Measurements from ENCODE around the gene GALP.
"Not testable (repeated sequence)": the region's sequence is repeated elsewhere in the genome, so short reads cannot be mapped to it uniquely, and the experiment has no call there.

The GALP gene

GRCh38 chr19:56175861-56176307 lies at the start of gene GALP:
GALP (plus strand) TSS chr19:56176008; CDS start chr19:56177109, 1,101 bp downstream.
- not testable (repeated sequence) for DNase-seq (ENCODE audit: low spot score)

- no peak for DNase-seq (ENCODE audit: low spot score)
These were observed 48.6 kb upstream of the GALP start for GRCh38 chr19:56126983-56127780.

GRCh38 chr19:56130006-56130405 lies 45.8 kb upstream of the GALP start:
- no peak for DNase-seq (ENCODE audit: low spot score)

- no peak for DNase-seq (ENCODE audit: low spot score)
These were observed 44.2 kb upstream of the GALP start for GRCh38 chr19:56131651-56132050.

- no peak for DNase-seq (ENCODE audit: low spot score)
These were observed 43.4 kb upstream of the GALP start for GRCh38 chr19:56132316-56132822.

GRCh38 chr19:56133858-56134653 lies 41.8 kb upstream of the GALP start:
- no peak for DNase-seq (ENCODE audit: low spot score)

GRCh38 chr19:56134654-56134921 lies 41.2 kb upstream of the GALP start:
- no peak for DNase-seq (ENCODE audit: low spot score)

GRCh38 chr19:56136362-56136761 lies 39.4 kb upstream of the GALP start:
- no peak for DNase-seq (ENCODE audit: low spot score)

- no peak for DNase-seq (ENCODE audit: low spot score)
These were observed 38.4 kb upstream of the GALP start for GRCh38 chr19:56137405-56137804.

- no peak for DNase-seq (ENCODE audit: low spot score)
These were observed 37.7 kb upstream of the GALP start for GRCh38 chr19:56138069-56138468.

GRCh38 chr19:56139847-56140582 lies 35.8 kb upstream of the GALP start:
- DNase-seq (ENCODE audit: low spot score) = no peak

- peak; percentile 98 for DNase-seq (ENCODE audit: low spot score)
These were observed 35.0 kb upstream of the GALP start, which contains the start of gene ZNF444 for GRCh38 chr19:56140583-56141416. ZNF444 (plus strand) TSS chr19:56141287; CDS start chr19:56146912, 5,625 bp downstream.

- DNase-seq (ENCODE audit: low spot score) = peak; percentile 51
These were observed 34.3 kb upstream of the GALP start for GRCh38 chr19:56141417-56141993.

- DNase-seq (ENCODE audit: low spot score) = no peak
These were observed 33.6 kb upstream of the GALP start for GRCh38 chr19:56142087-56142787.

- DNase-seq (ENCODE audit: low spot score) = no peak
These were observed 32.8 kb upstream of the GALP start for GRCh38 chr19:56142897-56143434.

GRCh38 chr19:56144376-56144775 lies 31.4 kb upstream of the GALP start:
- DNase-seq (ENCODE audit: low spot score) = no peak

GRCh38 chr19:56144831-56145230 lies 31.0 kb upstream of the GALP start:
- no peak for DNase-seq (ENCODE audit: low spot score)

GRCh38 chr19:56145698-56146097 lies 30.1 kb upstream of the GALP start:
- no peak for DNase-seq (ENCODE audit: low spot score)

GRCh38 chr19:56146904-56147303 lies 28.9 kb upstream of the GALP start:
- DNase-seq (ENCODE audit: low spot score) = no peak

- DNase-seq (ENCODE audit: low spot score) = no peak
These were observed 28.5 kb upstream of the GALP start for GRCh38 chr19:56147307-56147706.
